Erythroblast (primary cell): ENCODE data around the gene GALNT7.
A peak's percentile ranks its signal among the peaks of the same experiment; 100 is the strongest.

Source experiments
- GATA1 ChIP-seq: IDR thresholded peaks from 2 replicates; pipeline ENCODE4 v1.6.1; 2011; ENCODE audit warnings: low read depth, mild to moderate bottlenecking, control low read depth, low read length, moderate library complexity
- POLR2A ChIP-seq: IDR thresholded peaks from 2 replicates; pipeline ENCODE4 v1.6.1; 2011; ENCODE audit warnings: mild to moderate bottlenecking, low read length

GRCh38 chr4:173281406-173282255 lies 113.0 kb downstream of the GALNT7 start:
- TF ChIP-seq POLR2A (peak; percentile 17), GATA1 (no peak)
